ENCODE measurements around the gene CCDC18. TPM values are rescaled to one million over a fixed set of nuclear protein-coding genes. Genes with fewer than 3 reads are reported as not detected.
"Not testable (repeated sequence)": the region's sequence is repeated elsewhere in the genome, so short reads cannot be mapped to it uniquely, and the experiment has no call there.

The CCDC18 gene
- polyA plus RNA-seq, 2 donors: 2.6 to 6.7 TPM

GRCh38 chr1:93220716-93221115 is 40.2 kb downstream of the CCDC18 start:
- not testable (repeated sequence) for H3K27ac ChIP-seq (ENCODE audit: low read depth in 2 of 2, low read length in 1 of 2); H3K9me3 ChIP-seq (ENCODE audit: control insufficient read depth in 2 of 2, insufficient read depth in 1 of 2, low read depth in 1 of 2, low read length in 1 of 2); H3K4me1 ChIP-seq (ENCODE audit: control insufficient read depth in 2 of 2, insufficient read depth in 2 of 2, low read length in 1 of 2); H3K36me3 ChIP-seq (ENCODE audit: control insufficient read depth in 2 of 2, insufficient read depth in 2 of 2, low read length in 1 of 2); H3K4me3 ChIP-seq (ENCODE audit: low read depth in 1 of 2, low read length in 2 of 2); H3K27me3 ChIP-seq (ENCODE audit: control insufficient read depth in 1 of 2, insufficient read depth in 2 of 2, low read length in 2 of 2)
- WGBS, 2 donors: 91 to 97% methylated on average over 5 of the region's 5 CpGs

DNA sequence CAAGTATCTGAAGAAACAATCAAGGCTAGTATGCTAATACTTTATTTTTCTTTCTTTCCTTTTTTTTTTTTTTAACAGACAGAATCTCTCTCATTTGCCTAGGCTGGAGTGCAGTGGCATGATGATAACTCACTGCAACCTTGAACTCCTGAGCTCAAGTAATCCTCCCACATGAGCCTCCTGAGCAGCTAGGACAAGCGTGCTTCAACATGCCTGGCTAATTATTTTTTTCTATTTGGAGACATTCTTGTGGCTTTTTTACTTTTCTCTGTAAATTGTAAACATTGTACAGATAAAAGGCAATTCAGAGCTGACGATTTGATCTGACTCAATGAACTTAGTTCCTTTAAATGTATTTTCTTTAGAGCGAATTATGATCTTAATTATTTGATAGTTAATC is 41.4 kb downstream of the CCDC18 start:
- no peaks in the 10 kb centered on the region for H3K4me1 ChIP-seq (ENCODE audit: control insufficient read depth in 2 of 2, insufficient read depth in 2 of 2, low read length in 1 of 2)
- H3K36me3 ChIP-seq (ENCODE audit: control insufficient read depth in 2 of 2, insufficient read depth in 2 of 2, low read length in 1 of 2): no peaks in the 10 kb centered on the region
- H3K4me3 ChIP-seq (ENCODE audit: low read depth in 1 of 2, low read length in 2 of 2): no peak overlapping the region
- H3K27me3 ChIP-seq (ENCODE audit: control insufficient read depth in 1 of 2, insufficient read depth in 2 of 2, low read length in 2 of 2): no peaks in the 10 kb centered on the region
- 89 to 90% methylated on average over 3 of the region's 3 CpGs for WGBS, 2 donors
- no peak overlapping the region for H3K27ac ChIP-seq (ENCODE audit: low read depth in 2 of 2, low read length in 1 of 2)
- H3K9me3 ChIP-seq (ENCODE audit: control insufficient read depth in 2 of 2, insufficient read depth in 1 of 2, low read depth in 1 of 2, low read length in 1 of 2): no peaks in the 10 kb centered on the region

DNA sequence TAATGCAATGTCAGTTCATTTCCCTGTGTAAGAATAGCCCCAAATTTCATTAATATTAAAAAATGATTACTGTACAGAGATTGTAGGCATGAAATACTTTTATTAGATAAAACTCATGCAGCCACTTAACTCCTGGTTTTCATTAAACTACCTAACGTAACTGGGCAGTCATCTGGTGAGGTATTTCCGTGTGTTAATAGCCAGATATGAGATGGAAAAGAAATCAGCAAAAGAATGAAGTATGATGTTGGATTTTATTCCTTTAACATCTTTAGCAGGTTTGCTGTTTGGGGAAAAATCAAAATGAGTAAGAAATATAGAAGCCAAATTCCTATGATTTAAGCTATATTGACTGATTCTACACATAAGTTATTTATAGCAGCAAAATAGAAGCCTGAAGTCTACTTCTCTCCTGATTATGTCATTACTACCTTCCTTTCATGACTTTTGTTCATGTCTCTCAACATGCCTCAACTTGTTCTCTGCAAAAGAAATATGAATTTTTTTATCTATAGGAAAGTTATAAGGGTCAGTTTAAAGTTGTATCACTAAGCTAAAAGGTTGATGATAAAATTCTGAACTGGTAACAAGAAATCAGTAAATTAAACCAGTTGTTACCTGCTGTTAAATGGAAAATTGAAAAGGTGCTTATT is 42.6 kb downstream of the CCDC18 start:
- no peaks in the 10 kb centered on the region for H3K36me3 ChIP-seq (ENCODE audit: control insufficient read depth in 2 of 2, insufficient read depth in 2 of 2, low read length in 1 of 2)
- 94 to 95% methylated on average over 2 of the region's 2 CpGs for WGBS, 2 donors
- H3K4me3 ChIP-seq (ENCODE audit: low read depth in 1 of 2, low read length in 2 of 2): no peak overlapping the region
- H3K4me1 ChIP-seq (ENCODE audit: control insufficient read depth in 2 of 2, insufficient read depth in 2 of 2, low read length in 1 of 2): no peaks in the 10 kb centered on the region
- H3K27me3 ChIP-seq (ENCODE audit: control insufficient read depth in 1 of 2, insufficient read depth in 2 of 2, low read length in 2 of 2): no peaks in the 10 kb centered on the region
- no peaks in the 10 kb centered on the region for H3K9me3 ChIP-seq (ENCODE audit: control insufficient read depth in 2 of 2, insufficient read depth in 1 of 2, low read depth in 1 of 2, low read length in 1 of 2)
- no peak overlapping the region for H3K27ac ChIP-seq (ENCODE audit: low read depth in 2 of 2, low read length in 1 of 2)

- no peaks in the 10 kb centered on the region for H3K27me3 ChIP-seq (ENCODE audit: control insufficient read depth in 1 of 2, insufficient read depth in 2 of 2, low read length in 2 of 2)
- no peak overlapping the region for H3K4me3 ChIP-seq (ENCODE audit: low read depth in 1 of 2, low read length in 2 of 2)
- no peaks in the 10 kb centered on the region for H3K4me1 ChIP-seq (ENCODE audit: control insufficient read depth in 2 of 2, insufficient read depth in 2 of 2, low read length in 1 of 2)
- no peaks in the 10 kb centered on the region for H3K9me3 ChIP-seq (ENCODE audit: control insufficient read depth in 2 of 2, insufficient read depth in 1 of 2, low read depth in 1 of 2, low read length in 1 of 2)
- H3K36me3 ChIP-seq (ENCODE audit: control insufficient read depth in 2 of 2, insufficient read depth in 2 of 2, low read length in 1 of 2): no peaks in the 10 kb centered on the region
- H3K27ac ChIP-seq (ENCODE audit: low read depth in 2 of 2, low read length in 1 of 2): no peak overlapping the region
Observed at GRCh38 chr1:93235261-93235660, 54.7 kb downstream of the CCDC18 start.

GRCh38 chr1:93237021-93237420 is 56.5 kb downstream of the CCDC18 start:
- no peaks in the 10 kb centered on the region for H3K4me1 ChIP-seq (ENCODE audit: control insufficient read depth in 2 of 2, insufficient read depth in 2 of 2, low read length in 1 of 2)
- no peaks in the 10 kb centered on the region for H3K9me3 ChIP-seq (ENCODE audit: control insufficient read depth in 2 of 2, insufficient read depth in 1 of 2, low read depth in 1 of 2, low read length in 1 of 2)
- no peak overlapping the region for H3K27ac ChIP-seq (ENCODE audit: low read depth in 2 of 2, low read length in 1 of 2)
- no peak overlapping the region for H3K4me3 ChIP-seq (ENCODE audit: low read depth in 1 of 2, low read length in 2 of 2)
- no peaks in the 10 kb centered on the region for H3K36me3 ChIP-seq (ENCODE audit: control insufficient read depth in 2 of 2, insufficient read depth in 2 of 2, low read length in 1 of 2)
- no peaks in the 10 kb centered on the region for H3K27me3 ChIP-seq (ENCODE audit: control insufficient read depth in 1 of 2, insufficient read depth in 2 of 2, low read length in 2 of 2)

- no peak overlapping the region for H3K27ac ChIP-seq (ENCODE audit: low read depth in 2 of 2, low read length in 1 of 2)
- H3K36me3 ChIP-seq (ENCODE audit: control insufficient read depth in 2 of 2, insufficient read depth in 2 of 2, low read length in 1 of 2): peaks cover 2% of the 10 kb centered on the region in 2 donors
- 92 to 97% methylated on average over 1 of the region's 1 CpG for WGBS, 2 donors
- peaks cover 3 to 5% of the 10 kb centered on the region in 2 donors for H3K9me3 ChIP-seq (ENCODE audit: control insufficient read depth in 2 of 2, insufficient read depth in 1 of 2, low read depth in 1 of 2, low read length in 1 of 2)
- no peak overlapping the region for H3K4me3 ChIP-seq (ENCODE audit: low read depth in 1 of 2, low read length in 2 of 2)
- no peaks in the 10 kb centered on the region for H3K4me1 ChIP-seq (ENCODE audit: control insufficient read depth in 2 of 2, insufficient read depth in 2 of 2, low read length in 1 of 2)
- H3K27me3 ChIP-seq (ENCODE audit: control insufficient read depth in 1 of 2, insufficient read depth in 2 of 2, low read length in 2 of 2): no peaks in the 10 kb centered on the region
Observed at GRCh38 chr1:93238425-93238824, 57.9 kb downstream of the CCDC18 start.

DNA sequence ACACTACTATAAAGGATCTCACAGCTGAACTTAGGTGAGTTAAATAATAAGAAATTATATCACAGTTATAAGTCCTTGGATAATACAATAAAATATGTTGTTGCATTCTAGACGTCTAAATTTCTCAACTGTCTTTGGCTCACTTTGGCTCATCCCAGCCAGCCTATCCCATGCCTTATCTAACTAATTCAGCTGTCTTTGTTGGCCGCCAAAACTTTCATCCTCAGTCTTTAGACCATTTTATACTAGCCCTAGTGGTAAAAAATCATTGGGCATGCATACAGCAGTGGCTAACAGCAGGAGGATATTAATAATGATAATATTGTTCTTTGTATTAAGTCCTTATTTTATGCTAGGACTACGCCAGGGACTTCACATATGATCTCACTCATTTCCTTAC is 59.3 kb downstream of the CCDC18 start:
- Histone ChIP-seq H3K27me3 (ENCODE audit: control insufficient read depth in 1 of 2, insufficient read depth in 2 of 2, low read length in 2 of 2) (no peaks in the 10 kb centered on the region), H3K9me3 (ENCODE audit: control insufficient read depth in 2 of 2, insufficient read depth in 1 of 2, low read depth in 1 of 2, low read length in 1 of 2) (peaks cover 3 to 5% of the 10 kb centered on the region in 2 donors), H3K4me3 (ENCODE audit: low read depth in 1 of 2, low read length in 2 of 2) (no peak overlapping the region), H3K36me3 (ENCODE audit: control insufficient read depth in 2 of 2, insufficient read depth in 2 of 2, low read length in 1 of 2) (peaks cover 2% of the 10 kb centered on the region in 2 donors), H3K4me1 (ENCODE audit: control insufficient read depth in 2 of 2, insufficient read depth in 2 of 2, low read length in 1 of 2) (no peaks in the 10 kb centered on the region), H3K27ac (ENCODE audit: low read depth in 2 of 2, low read length in 1 of 2) (no peak overlapping the region)
- 88 to 96% methylated on average over 3 of the region's 3 CpGs for WGBS, 2 donors

- not testable (repeated sequence) for H3K9me3 ChIP-seq (ENCODE audit: control insufficient read depth in 2 of 2, insufficient read depth in 1 of 2, low read depth in 1 of 2, low read length in 1 of 2); H3K27me3 ChIP-seq (ENCODE audit: control insufficient read depth in 1 of 2, insufficient read depth in 2 of 2, low read length in 2 of 2); H3K4me1 ChIP-seq (ENCODE audit: control insufficient read depth in 2 of 2, insufficient read depth in 2 of 2, low read length in 1 of 2); H3K36me3 ChIP-seq (ENCODE audit: control insufficient read depth in 2 of 2, insufficient read depth in 2 of 2, low read length in 1 of 2); H3K27ac ChIP-seq (ENCODE audit: low read depth in 2 of 2, low read length in 1 of 2); H3K4me3 ChIP-seq (ENCODE audit: low read depth in 1 of 2, low read length in 2 of 2)
- WGBS, 2 donors: 98% methylated on average over 3 of the region's 3 CpGs
Observed at GRCh38 chr1:93243233-93243632, 62.7 kb downstream of the CCDC18 start.

- Histone ChIP-seq H3K9me3 (ENCODE audit: control insufficient read depth in 2 of 2, insufficient read depth in 1 of 2, low read depth in 1 of 2, low read length in 1 of 2) (peaks cover 3 to 5% of the 10 kb centered on the region in 2 donors), H3K27ac (ENCODE audit: low read depth in 2 of 2, low read length in 1 of 2) (no peak overlapping the region), H3K27me3 (ENCODE audit: control insufficient read depth in 1 of 2, insufficient read depth in 2 of 2, low read length in 2 of 2) (no peaks in the 10 kb centered on the region), H3K4me1 (ENCODE audit: control insufficient read depth in 2 of 2, insufficient read depth in 2 of 2, low read length in 1 of 2) (no peaks in the 10 kb centered on the region), H3K36me3 (ENCODE audit: control insufficient read depth in 2 of 2, insufficient read depth in 2 of 2, low read length in 1 of 2) (peaks cover 2% of the 10 kb centered on the region in 2 donors), H3K4me3 (ENCODE audit: low read depth in 1 of 2, low read length in 2 of 2) (no peak overlapping the region)
- WGBS, 2 donors: 66 to 80% methylated on average over 1 of the region's 1 CpG
Observed at GRCh38 chr1:93244298-93245069, 64.0 kb downstream of the CCDC18 start.

DNA sequence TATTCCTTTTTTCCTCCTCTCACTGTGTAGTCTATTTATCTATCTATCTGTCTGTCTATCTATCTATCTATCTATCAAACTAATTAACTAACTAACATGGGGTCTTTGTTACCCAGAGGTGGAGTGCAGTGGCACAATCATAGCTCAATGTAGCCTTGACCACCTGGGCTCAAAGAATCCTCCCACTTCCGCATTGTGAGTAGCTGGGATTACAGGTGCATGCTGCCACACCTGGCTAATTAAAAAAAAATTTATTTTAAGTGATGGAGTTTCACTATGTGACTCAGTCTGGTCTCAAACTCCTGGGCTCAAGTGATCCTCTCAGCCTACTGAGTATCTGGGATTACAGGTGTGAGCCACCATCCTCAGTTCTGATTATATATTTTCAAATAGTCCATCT is 71.4 kb downstream of the CCDC18 start:
- Histone ChIP-seq H3K27me3 (ENCODE audit: control insufficient read depth in 1 of 2, insufficient read depth in 2 of 2, low read length in 2 of 2) (no peaks in the 10 kb centered on the region), H3K4me3 (ENCODE audit: low read depth in 1 of 2, low read length in 2 of 2) (no peak overlapping the region), H3K9me3 (ENCODE audit: control insufficient read depth in 2 of 2, insufficient read depth in 1 of 2, low read depth in 1 of 2, low read length in 1 of 2) (no peaks in the 10 kb centered on the region), H3K4me1 (ENCODE audit: control insufficient read depth in 2 of 2, insufficient read depth in 2 of 2, low read length in 1 of 2) (no peaks in the 10 kb centered on the region), H3K27ac (ENCODE audit: low read depth in 2 of 2, low read length in 1 of 2) (no peak overlapping the region), H3K36me3 (ENCODE audit: control insufficient read depth in 2 of 2, insufficient read depth in 2 of 2, low read length in 1 of 2) (no peaks in the 10 kb centered on the region)
- 94 to 97% methylated on average over 1 of the region's 1 CpG for WGBS, 2 donors

Measured in esophagus (tissue), 2 donors.